ENCODE results near the gene S100A7. TPM values are rescaled to one million over a fixed set of nuclear protein-coding genes. Genes with fewer than 3 reads are reported as not detected.

Gene S100A7
- total and polyA plus RNA-seq, 2 donors (not counting 1 experiment from before 2014, with no cell fraction given), result not detected

DNA sequence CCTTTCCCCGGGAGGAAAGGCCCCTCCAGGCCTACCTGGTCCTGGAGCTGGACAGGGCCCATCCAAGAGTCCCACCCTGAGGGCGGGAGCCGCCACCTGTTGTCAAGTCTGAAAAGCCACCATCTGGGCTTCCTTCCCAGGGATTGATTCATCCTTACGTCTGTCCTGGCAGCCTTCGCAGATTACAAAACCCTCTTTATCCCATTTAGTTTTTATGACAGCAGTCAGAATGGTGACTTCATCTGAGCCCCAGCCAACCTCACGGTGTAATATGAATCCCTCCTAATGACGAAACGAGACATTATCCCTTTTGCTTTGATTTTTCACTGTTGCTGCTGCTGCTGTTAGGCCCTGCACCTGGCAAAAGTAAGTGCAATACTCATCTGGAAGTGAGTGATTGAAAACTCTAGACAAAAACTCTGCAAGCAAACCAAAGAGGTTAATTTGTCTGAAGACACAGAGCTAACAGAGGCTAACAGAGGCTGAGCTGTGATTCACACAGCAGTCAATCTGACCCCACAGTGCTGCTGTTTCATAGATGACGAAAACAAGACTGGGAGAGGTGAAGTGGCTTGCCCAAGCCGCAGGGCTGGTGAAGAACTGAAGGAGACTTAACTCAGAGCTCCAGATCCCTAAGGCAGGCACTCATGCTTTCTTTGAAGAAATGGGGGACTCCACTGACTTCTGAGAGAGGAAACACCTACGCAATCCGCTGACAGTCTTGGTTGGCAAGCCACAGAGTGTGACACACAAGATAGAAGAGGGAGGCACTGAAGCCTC lies 30.0 kb upstream of the S100A7 start:
- H3K4me2 ChIP-seq (ENCODE audit: extremely low read depth, insufficient read depth, low read length), result peak overlapping the region; percentile 87
- H3K27me3 ChIP-seq (ENCODE audit: control insufficient read depth, insufficient read depth, low read length), result no peaks in the 10 kb centered on the region
- no peaks in the 10 kb centered on the region for H3K79me2 ChIP-seq (ENCODE audit: control insufficient read depth, insufficient read depth, low read length)
- no peak overlapping the region for H3K9ac ChIP-seq (ENCODE audit: insufficient read depth, low read length)
- H3K4me3 ChIP-seq (replicated peaks in 1 of 4; ENCODE audit: control extremely low read depth in 1 of 4, insufficient read depth in 1 of 4, low read depth in 3 of 4, low read length in 4 of 4), result peak overlapping the region in 1 of 4 experiments; percentile 0
- H3K9me3 ChIP-seq (ENCODE audit: control insufficient read depth, insufficient read depth, low read depth, low read length), result no peaks in the 10 kb centered on the region
- no peaks in the 10 kb centered on the region for H4K20me1 ChIP-seq (ENCODE audit: control insufficient read depth, extremely low read depth, insufficient read depth, low read length)
- TF ChIP-seq, protein P1, sequence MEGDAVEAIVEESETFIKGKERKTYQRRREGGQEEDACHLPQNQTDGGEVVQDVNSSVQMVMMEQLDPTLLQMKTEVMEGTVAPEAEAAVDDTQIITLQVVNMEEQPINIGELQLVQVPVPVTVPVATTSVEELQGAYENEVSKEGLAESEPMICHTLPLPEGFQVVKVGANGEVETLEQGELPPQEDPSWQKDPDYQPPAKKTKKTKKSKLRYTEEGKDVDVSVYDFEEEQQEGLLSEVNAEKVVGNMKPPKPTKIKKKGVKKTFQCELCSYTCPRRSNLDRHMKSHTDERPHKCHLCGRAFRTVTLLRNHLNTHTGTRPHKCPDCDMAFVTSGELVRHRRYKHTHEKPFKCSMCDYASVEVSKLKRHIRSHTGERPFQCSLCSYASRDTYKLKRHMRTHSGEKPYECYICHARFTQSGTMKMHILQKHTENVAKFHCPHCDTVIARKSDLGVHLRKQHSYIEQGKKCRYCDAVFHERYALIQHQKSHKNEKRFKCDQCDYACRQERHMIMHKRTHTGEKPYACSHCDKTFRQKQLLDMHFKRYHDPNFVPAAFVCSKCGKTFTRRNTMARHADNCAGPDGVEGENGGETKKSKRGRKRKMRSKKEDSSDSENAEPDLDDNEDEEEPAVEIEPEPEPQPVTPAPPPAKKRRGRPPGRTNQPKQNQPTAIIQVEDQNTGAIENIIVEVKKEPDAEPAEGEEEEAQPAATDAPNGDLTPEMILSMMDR (conservative IDR thresholded peaks at IDR 0.05 in 1 of 2, IDR thresholded peaks at IDR 0.05 in 1 of 2; ENCODE audit: low read depth in 1 of 2, low read length in 2 of 2), result no peak
- no peak for TF ChIP-seq EZH2 (IDR thresholded peaks at IDR 0.05; ENCODE audit: low read length, missing control alignments)
- no peaks in the 10 kb centered on the region for H3K36me3 ChIP-seq (ENCODE audit: control insufficient read depth, insufficient read depth, low read length)
- DNase-seq (ENCODE audit: low read depth in 2 of 2), result peak; percentile 96 to 98
- peaks cover 8% of the 10 kb centered on the region for H3K4me1 ChIP-seq (ENCODE audit: control insufficient read depth, extremely low read depth, insufficient read depth, low read length)
- H2AFZ ChIP-seq (ENCODE audit: low read length), result peak overlapping the region; percentile 51
- peak overlapping the region; percentile 63 for H3K27ac ChIP-seq (ENCODE audit: insufficient read depth, low read length)

DNA sequence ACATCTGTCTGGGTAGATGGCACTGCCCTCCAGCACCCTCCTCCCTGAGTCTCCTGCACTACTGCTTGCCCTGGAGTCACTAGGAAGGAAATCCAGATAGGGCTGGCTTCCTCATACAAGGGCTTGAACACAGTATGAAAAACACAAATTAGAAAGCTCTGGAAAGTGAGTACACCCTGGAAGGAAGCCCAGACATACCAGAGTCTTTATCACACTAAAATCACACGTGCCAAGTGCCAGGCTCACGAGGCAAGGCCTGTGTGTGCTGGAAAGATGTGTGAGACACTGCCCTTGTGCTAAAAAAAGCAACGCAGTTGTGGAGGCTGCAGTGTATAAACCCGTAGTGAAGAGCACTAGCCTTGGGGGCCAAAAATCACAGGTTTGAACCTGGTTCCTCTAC lies 28.3 kb upstream of the S100A7 start:
- H3K27me3 ChIP-seq (ENCODE audit: control insufficient read depth, insufficient read depth, low read length), result peaks cover 3% of the 10 kb centered on the region
- H2AFZ ChIP-seq (ENCODE audit: low read length), result no peak overlapping the region
- no peak overlapping the region for H3K27ac ChIP-seq (ENCODE audit: insufficient read depth, low read length)
- no peak overlapping the region for H3K4me3 ChIP-seq (replicated peaks in 1 of 4; ENCODE audit: control extremely low read depth in 1 of 4, insufficient read depth in 1 of 4, low read depth in 3 of 4, low read length in 4 of 4)
- no peaks in the 10 kb centered on the region for H3K36me3 ChIP-seq (ENCODE audit: control insufficient read depth, insufficient read depth, low read length)
- peaks cover 8% of the 10 kb centered on the region for H3K4me1 ChIP-seq (ENCODE audit: control insufficient read depth, extremely low read depth, insufficient read depth, low read length)
- H3K9me3 ChIP-seq (ENCODE audit: control insufficient read depth, insufficient read depth, low read depth, low read length), result no peaks in the 10 kb centered on the region
- H3K9ac ChIP-seq (ENCODE audit: insufficient read depth, low read length), result no peak overlapping the region
- peak in 1 of 2 donors; percentile 85 for DNase-seq (ENCODE audit: low read depth in 2 of 2)
- H4K20me1 ChIP-seq (ENCODE audit: control insufficient read depth, extremely low read depth, insufficient read depth, low read length), result no peaks in the 10 kb centered on the region
- H3K4me2 ChIP-seq (ENCODE audit: extremely low read depth, insufficient read depth, low read length), result peak overlapping the region; percentile 42
- H3K79me2 ChIP-seq (ENCODE audit: control insufficient read depth, insufficient read depth, low read length), result no peaks in the 10 kb centered on the region
- TF ChIP-seq, protein P1 (conservative IDR thresholded peaks at IDR 0.05 in 1 of 2, IDR thresholded peaks at IDR 0.05 in 1 of 2; ENCODE audit: low read depth in 1 of 2, low read length in 2 of 2), result no peak
- TF ChIP-seq EZH2 (IDR thresholded peaks at IDR 0.05; ENCODE audit: low read length, missing control alignments), result no peak

DNA sequence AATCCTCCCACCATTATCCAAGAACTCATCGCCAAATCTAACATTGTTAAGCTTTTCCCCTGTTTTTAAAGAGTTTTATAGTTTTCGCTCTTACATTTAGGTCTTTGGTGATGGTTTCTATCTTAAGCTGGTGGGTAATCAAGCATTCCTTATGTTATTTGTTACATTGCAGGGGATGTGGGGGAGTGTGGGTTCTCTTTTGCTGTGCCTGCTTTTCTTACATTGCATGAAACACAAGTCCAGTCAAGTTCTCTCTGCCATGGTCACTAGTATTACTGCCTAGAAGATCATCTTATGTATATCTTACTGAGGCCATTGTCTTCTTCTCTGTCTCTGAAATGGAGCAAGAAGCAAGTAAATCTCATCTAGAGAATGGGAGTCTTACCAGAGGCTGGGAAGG lies 27.3 kb upstream of the S100A7 start:
- TF ChIP-seq, protein P1 (conservative IDR thresholded peaks at IDR 0.05 in 1 of 2, IDR thresholded peaks at IDR 0.05 in 1 of 2; ENCODE audit: low read depth in 1 of 2, low read length in 2 of 2), result no peak
- TF ChIP-seq EZH2 (IDR thresholded peaks at IDR 0.05; ENCODE audit: low read length, missing control alignments), result no peak
- Histone ChIP-seq H3K4me1 (ENCODE audit: control insufficient read depth, extremely low read depth, insufficient read depth, low read length) (peaks cover 8% of the 10 kb centered on the region), H3K36me3 (ENCODE audit: control insufficient read depth, insufficient read depth, low read length) (no peaks in the 10 kb centered on the region), H3K79me2 (ENCODE audit: control insufficient read depth, insufficient read depth, low read length) (no peaks in the 10 kb centered on the region), H2AFZ (ENCODE audit: low read length) (no peak overlapping the region), H3K4me2 (ENCODE audit: extremely low read depth, insufficient read depth, low read length) (no peak overlapping the region), H3K9me3 (ENCODE audit: control insufficient read depth, insufficient read depth, low read depth, low read length) (no peaks in the 10 kb centered on the region), H3K4me3 (replicated peaks in 1 of 4; ENCODE audit: control extremely low read depth in 1 of 4, insufficient read depth in 1 of 4, low read depth in 3 of 4, low read length in 4 of 4) (no peak overlapping the region), H3K27ac (ENCODE audit: insufficient read depth, low read length) (no peak overlapping the region), H3K9ac (ENCODE audit: insufficient read depth, low read length) (no peak overlapping the region), H3K27me3 (ENCODE audit: control insufficient read depth, insufficient read depth, low read length) (peaks cover 3% of the 10 kb centered on the region), H4K20me1 (ENCODE audit: control insufficient read depth, extremely low read depth, insufficient read depth, low read length) (no peaks in the 10 kb centered on the region)
- no peak for DNase-seq (ENCODE audit: low read depth in 2 of 2)
